Measurements from ENCODE around the gene TXLNA.

TXLNA gene

DNA sequence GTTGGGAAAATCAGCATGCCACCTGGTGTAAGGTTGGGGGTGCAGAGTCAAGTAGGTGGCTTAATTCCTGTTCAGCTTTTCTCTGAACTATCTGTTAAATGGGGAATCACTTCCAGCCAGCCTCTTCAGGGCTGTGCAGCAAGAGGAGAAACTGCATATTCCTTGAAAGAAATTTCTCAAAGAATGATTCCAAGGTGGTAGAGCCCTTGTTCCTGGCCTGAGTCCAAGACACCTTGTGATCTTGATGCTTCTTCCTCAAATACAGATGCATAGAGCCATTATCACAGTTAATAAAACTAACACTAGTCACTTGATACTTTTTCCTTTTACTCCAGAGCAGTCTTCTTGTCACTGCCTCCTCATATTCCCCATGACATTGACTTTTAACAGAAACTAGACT lies 5.2 kb downstream of the TXLNA start:
- DNase-seq (ENCODE audit: low spot score) = no peak

DNA sequence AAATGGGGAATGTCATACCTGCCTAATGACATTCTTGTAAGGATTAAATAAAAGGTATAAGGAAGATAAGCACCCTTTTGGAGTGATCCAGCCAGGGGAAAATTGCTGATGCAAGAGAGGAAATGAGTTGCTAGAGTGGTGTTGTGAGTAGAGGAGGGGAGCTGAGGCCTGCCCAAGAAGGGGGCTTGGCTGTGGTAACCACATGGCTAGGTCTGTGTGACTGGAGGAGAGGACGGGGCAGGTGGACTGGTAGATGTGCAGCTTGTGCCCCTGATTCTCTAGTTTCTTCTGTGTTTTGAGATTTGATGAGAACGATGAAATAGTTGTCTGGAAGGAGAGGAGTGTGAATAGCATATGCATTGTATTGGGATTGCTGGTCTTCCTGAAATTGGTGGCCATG lies 6.6 kb downstream of the TXLNA start:
- DNase-seq (ENCODE audit: low spot score) = no peak

DNA sequence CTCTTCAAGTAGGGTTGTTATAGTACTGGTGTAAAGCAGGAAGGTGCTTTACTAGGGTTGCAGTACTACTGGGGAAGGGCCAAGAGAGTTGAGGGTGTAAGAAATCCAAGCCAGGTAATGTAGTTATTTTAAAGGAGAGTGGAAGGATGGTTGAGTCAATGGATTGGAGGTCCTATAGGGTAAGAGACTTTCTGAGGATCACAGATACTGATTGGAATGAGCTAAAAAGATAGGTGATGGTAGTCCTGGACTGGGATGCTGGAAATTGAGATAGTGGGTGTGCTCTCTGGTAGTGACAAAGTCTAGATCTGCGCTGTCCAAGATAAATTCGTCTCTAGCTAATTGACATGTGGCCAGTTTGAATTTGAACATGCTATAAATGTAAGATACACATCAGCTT lies 7.0 kb downstream of the TXLNA start:
- DNase-seq (ENCODE audit: low spot score) = no peak

DNA sequence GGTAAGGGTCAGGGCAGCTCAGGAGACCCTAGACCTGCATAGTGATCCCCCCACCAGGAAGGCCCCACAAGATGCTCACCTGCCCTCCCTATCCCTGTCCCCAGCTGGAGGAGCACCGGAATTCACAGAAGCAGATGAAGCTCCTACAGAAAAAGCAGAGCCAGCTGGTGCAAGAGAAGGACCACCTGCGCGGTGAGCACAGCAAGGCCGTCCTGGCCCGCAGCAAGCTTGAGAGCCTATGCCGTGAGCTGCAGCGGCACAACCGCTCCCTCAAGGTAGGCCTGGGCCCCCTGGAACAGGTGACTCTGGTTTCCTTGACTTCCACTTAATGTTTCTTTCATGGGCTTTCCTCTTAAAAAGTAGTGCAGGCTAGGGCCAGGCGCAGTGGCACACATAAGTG lies 8.4 kb downstream of the TXLNA start:
- DNase-seq (ENCODE audit: low spot score) = no peak

DNA sequence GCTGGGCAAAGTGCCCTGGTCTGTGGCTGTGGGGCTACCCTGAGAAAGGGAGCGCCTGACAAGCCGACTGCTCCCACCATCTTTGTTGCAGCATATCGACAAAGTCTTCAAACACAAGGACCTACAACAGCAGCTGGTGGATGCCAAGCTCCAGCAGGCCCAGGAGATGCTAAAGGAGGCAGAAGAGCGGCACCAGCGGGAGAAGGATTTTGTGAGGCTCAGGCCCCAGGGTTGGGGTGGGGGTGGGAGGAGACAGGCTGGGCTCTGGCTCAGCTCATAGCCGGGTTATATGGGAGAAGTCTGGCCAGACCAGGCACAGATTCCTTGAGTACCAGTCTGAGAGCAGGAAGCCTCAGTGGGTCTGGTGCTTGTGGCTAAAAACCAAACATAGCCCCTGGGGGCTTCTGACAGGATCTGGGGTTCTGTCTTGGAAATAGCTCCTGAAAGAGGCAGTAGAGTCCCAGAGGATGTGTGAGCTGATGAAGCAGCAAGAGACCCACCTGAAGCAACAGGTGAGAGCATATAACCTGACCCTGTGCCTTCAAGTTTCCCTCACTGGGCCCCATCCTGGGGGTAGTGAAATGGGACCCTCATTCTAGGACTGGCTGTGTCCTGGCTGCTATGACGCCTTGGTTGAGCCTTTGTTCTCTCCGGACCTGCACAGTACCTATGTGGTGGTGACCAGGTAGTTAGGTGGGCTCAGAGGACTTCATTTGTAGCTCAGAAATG lies 12.9 kb downstream of the TXLNA start:
- no peak for DNase-seq (ENCODE audit: low spot score)

DNA sequence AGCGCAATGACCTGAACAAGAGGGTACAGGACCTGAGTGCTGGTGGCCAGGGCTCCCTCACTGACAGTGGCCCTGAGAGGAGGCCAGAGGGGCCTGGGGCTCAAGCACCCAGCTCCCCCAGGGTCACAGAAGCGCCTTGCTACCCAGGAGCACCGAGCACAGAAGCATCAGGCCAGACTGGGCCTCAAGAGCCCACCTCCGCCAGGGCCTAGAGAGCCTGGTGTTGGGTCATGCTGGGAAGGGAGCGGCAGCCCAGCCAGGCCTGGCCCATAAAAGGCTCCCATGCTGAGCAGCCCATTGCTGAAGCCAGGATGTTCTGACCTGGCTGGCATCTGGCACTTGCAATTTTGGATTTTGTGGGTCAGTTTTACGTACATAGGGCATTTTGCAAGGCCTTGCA lies 15.5 kb downstream of the TXLNA start:
- DNase-seq (ENCODE audit: low spot score) = no peak

DNA sequence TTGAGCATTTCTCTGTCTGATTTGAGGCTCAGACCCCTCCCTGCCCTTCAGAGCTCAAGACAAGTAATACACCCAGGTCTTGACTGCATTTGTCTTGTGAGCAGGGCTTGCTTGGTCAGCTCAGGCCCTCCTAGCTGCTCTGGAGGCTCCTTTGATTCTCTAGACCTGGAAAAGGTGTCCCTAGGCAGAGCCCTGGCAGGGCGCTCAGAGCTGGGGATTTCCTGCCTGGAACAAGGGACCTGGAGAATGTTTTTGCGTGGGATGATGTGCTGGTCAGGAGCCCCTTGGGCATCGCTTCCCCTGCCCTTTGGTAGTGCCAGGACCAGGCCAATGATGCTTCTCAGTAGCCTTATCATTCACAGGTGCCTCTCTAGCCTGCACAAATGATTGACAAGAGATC lies 16.1 kb downstream of the TXLNA start:
- no peak for DNase-seq (ENCODE audit: low spot score)

DNA sequence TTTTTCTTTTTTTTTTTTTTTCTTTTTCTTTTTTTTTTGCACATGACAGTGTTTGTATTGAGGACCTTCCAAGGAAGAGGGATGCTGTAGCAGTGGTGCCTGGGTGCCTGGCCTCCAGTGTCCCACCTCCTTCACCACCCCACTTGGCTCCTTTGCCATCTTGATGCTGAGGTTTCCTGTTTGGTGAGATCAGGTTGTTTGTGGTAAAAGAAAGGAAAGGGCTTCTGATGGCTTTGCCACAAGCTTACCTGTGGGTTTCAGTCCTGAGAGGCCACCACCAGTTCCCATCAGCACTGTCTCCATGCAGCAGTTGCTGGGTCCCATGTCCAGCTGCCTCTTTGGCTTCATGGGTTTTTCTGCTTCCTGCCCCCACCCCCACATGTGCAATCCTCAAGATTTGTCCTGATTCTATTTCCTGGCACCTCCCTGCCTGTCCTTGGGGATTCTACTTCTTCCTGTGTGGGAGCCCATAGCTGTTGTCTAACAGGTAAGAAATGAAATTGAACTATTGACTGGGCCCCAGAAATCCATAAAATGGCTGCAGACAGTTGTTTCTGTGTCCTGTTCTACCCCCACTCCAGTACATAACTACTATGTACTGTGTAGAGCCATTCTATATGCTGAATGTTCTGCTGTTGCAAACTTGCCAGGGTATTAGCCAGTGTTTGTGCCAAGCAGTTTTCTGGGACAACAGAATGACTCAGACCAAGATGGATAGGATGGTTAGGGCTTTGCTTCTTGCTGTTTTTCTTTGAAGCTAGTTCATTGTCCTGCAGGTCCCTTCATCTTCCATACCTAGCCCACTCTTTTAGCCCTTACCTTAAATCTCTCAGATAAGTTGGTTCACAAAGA lies 16.7 kb downstream of the TXLNA start:
- no peak for DNase-seq (ENCODE audit: low spot score)

DNA sequence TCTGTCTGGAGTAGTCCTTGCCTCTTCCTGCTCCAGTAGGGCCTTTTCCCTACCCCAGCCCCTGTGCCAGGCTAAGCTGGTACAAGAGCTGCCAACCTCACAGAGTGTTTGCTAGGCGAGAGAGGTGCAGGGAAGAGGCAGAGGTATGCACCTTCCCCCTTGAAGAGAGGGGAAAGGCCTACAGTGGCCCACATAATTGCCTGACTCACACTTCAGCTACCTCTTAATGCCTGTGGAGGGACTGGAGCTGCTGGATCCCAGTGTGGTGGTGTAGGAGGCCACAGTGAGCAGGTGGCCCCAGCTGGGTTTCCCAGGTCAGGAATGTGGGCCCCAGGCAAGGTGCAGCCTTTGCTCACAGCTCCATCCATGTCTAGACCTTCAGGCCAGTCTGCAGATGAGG lies 17.6 kb downstream of the TXLNA start:
- DNase-seq (ENCODE audit: low spot score) = no peak

DNA sequence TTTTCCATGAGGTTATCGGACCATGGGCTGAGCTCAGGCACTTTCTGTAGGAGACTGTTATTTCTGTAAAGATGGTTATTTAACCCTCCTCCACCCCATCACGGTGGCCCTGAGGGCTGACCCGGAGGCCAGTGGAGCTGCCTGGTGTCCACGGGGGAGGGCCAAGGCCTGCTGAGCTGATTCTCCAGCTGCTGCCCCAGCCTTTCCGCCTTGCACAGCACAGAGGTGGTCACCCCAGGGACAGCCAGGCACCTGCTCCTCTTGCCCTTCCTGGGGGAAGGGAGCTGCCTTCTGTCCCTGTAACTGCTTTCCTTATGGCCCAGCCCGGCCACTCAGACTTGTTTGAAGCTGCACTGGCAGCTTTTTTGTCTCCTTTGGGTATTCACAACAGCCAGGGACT lies 18.4 kb downstream of the TXLNA start:
- no peak for DNase-seq (ENCODE audit: low spot score)

DNA sequence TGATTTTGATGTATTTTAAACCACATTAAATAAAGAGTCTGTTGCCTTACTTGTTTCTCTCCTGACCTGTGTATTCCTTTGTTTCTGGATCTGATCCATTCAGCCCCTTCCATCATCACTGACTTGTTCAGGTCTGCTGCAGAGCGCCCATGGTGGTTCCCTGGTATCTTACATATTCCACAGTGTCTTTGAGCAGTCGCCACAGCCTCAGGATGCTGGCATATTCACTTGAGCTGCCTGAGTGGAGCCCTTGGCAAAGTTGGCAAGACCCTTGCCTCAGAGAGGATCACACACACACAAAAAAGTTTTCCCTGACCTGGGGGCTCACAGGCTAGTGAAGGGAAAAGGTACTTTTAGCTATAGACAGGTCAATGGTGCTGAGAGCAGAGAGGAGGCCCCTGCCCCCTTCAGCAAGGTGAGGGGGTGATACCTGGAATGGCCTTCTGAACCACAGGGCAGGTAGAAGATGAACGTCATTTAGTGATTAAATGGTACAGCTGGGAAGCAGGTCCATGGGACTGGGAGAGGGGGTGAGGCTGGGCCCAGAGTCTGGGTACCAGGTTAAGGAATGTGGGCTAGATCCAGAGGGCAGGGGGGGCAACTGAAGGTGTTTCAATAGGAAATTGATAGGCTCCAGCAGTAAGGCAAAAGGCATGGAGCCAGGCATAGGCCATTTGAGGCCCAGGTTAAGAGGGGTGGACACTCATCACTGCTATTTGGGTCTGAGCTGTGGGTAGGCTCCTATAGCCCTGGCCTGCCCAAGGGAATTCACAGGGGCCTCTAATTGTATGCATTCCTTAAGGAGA lies 19.0 kb downstream of the TXLNA start:
- DNase-seq (ENCODE audit: low spot score) = no peak

DNA sequence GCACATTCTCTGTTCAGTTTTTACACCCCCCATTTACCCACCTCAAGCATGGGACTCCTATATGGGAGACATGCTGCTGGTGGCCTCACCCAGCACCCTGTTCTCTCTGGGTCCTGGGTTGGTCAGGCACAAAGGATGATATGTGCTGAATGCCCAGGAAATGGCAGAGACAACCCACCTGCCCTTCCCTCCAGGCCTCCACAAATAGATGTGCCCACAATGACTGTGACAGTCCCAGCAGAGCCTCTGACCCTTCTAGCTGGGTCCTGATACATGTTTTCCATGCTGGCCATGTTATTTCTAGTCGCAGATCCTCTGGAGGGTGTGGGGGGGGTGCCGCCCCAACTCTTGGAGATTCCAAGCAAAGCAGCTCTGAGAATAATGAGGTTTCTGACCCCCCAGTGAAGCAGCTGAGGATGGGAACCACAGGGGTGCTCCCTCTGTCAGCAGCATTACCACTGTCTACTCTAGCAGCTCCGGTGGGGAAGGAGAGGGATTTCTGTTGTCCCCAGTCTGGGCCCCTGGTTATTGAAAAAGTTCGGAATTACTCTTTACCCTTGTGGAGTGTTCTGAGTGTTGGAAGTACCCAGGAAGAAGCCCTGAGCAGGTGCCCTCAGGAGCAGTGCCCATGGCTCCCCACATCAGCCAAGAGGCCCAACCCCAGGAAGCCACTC lies 19.7 kb downstream of the TXLNA start:
- no peak for DNase-seq (ENCODE audit: low spot score)

DNA sequence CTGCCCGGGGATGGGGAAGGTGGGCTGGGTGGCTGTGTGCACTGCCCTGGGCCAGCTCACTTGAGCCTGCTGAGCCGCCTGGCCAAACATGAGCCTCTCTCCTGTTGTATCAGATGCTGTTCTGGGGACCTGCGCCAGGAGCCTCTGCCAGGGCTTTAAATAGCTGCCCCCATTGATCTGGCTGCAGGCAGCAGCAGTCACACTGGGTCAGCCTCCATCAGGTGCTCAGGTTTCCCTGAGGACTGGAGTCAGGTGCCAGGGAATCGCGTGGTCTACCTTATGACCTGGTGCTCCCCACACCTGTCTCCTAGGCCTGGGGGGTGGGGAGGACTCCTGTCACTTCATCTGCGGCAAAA lies 20.2 kb downstream of the TXLNA start:
- no peak for DNase-seq (ENCODE audit: low spot score)

DNA sequence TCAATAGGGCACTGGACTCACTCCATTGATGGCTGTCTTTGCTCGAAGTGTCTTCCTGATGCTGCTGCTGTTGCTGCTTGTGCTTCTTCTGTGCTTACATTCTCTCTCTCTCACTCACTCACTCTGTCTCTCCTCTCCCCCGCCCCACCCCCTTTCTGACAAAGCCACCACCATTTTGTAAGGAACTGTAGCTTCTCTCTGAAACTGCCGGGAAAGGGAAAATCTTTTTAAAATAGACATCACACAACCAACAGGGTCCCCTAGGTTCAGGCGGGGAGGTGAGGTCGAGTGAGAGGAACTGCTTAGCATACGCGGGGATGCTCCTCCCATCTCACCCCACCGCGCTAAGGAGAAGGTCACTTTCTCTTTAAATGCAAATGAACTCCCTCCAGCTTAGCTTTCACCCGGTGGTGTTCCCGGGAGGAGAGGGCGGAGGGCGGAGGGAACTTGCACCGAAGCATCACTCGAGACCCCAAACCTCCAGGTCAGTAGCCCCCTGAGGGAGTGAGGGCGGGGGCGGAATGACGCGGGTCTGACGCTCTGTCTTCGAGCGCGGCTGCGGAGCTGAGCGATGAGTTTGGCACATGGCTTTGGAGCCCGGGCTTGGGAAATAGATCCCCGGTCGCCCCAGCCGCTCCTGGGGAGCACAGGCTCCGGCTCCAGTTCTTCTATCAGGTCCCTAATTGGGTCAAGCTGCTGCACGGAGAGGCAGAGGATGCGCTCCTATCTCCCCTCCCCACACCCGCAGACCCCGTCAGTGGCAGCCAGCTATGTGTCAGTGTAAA lies 20.9 kb downstream of the TXLNA start, which contains the start of gene CCDC28B:
Gene CCDC28B (plus strand): TSS at position 370 of the 785 bp plus-strand sequence. CDS start 1,341 bp downstream, outside the sequence.
- peak; percentile 54 for DNase-seq (ENCODE audit: low spot score)

DNA sequence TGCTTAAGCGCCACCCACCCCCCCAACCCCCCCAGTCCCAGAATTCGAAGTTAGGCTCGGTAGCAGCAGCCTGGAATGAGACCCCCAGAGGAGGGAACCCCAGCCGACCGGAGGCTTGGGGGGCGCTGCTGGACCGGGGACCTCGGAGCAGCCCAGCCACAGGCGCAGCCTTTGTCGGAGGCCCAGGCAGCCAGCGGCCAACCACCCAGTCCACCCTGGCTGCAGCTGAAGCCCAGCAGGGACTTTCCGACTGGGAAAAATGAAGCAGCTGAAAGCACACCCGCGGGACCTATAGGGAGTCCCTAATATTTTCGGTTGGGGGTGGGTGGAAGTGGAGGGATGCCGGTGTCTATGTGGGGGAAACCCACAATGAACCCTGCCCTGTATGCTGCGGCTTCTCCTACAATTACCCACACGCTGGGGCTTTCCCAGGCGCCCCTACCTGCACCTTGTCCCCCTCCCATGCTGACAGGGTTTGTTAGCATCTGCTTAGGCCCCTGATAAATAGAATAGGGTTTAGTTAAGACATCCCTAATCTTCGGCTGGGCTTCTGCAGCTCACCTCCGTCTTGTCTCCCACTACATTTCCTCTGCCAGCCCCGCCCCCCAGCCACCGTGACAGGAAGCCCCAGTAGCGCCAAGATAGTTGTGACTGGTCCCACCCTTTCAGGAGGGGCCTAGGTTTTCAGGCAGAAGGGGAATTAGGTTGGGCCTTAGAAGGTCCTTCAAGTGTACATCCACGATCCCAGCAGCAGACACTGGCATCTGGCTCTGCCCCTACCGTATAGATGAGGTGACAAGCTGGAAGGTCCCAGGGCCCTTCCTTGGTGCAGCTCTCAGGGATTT lies 21.8 kb downstream of the TXLNA start:
- no peak for DNase-seq (ENCODE audit: low spot score)

DNA sequence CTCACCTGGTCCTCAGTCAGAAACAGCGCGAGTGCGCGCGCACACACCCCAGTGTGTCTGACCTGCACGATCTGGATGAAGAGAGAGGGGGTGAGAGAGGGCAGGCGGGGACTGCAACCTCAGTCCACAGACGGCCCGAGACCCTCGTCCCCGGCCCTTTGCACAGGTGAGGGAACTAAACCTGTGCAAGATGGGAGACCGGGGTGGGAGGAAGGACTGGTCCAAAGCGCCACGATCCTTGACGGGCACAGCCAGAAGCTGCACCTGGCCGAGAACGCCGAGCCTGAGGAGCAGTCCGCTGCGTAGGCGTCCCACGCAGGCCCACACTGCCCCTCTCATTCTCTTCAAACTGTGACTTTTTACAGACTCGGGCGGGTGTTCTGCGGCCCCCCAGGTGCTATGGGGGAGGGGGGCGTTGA lies 25.5 kb downstream of the TXLNA start:
- no peak for DNase-seq (ENCODE audit: low spot score)

DNA sequence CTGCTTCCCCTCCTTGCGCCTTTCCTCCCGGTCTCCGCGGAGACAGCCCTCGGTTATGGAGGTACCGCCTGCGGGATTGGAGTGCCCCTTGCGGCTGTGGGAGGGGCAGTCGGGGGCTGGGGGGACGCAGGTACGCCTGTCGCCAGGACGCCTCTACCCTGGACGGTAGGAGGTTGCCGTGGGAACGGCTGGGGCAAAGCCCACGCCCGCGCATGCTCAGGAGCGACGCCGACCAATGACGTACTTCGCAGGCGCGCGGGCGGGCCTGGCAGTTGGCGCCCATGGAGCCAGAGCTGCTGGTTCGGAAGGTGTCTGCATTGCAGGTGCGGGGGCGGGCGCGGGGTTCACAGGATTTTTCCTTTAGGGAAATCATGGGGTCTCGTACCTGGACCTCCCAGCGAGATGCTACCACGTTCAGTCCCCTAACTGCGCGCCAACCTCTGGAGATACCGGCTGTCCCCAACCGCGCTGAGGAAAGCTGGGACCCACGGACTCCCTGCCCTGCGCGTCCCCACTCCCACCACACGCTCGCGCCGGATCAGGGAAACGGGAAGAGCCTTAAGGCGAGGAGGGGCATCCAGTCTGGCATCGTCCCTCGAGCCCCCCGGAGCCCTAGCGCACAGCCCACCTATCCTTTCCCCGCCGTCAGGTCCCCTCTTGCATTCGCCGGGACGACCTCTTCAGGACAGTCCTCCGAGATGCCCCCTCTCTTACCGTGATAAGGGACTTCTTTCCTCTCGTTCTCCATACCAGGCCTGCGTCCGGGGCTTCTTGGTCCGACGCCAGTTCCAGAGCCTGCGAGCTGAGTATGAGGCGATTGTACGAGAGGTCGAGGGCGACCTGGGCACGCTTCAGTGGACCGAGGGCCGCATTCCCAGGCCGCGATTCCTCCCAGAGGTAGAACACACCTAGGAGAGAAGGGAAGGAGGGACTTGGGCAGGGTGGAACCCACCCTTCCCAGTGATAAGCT lies 26.2 kb downstream of the TXLNA start, which contains the start of gene IQCC:
Gene IQCC (plus strand): TSS at position 271 of the 970 bp plus-strand sequence. CDS start 11 bp downstream, at position 282.
- peak; percentile 77 for DNase-seq (ENCODE audit: low spot score)

DNA sequence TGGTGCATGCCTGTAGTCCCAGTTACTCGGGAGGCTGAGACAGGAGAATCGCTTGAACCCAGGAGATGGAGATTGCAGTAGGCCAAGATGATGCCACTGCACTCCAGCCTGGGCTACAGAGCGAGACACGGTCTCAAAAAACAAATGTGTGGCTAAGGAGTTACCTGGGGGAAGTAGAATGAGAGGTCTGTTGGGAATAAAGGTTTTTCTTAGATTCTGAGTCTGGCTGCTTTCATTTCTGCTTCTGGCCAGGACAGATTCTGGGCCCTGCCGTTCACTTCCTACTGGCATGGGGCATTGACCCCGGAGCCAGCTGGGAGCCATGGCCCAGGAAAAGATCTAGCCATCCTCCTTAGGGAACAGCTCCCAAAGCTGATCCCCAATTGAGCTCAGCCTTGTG lies 29.0 kb downstream of the TXLNA start:
- DNase-seq (ENCODE audit: low spot score) = no peak

DNA sequence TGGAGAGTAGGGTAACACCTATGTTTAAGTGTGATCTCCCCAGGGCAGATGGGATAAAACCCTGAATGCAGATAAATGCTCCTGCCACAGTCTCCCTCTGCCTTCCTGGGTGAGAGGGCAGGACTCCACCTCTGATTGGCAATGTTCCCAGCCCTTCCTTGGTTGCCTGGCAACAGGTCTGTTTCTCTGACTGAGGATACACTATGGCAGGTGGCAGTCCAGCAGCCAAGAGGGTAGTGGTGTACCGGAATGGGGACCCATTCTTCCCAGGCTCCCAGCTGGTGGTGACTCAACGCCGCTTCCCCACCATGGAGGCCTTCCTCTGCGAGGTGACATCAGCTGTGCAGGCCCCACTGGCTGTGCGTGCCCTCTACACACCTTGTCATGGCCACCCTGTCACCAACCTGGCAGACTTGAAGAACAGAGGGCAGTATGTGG lies 29.4 kb downstream of the TXLNA start, which contains the start of gene DCDC2B:
Gene DCDC2B (plus strand): TSS at position 199 of the 438 bp plus-strand sequence. CDS start 5 bp downstream, at position 204.
- no peak for DNase-seq (ENCODE audit: low spot score)

Measured in COLO829 (cell line).